Activated CD4-positive, alpha-beta memory T cell treated with anti-CD3 and anti-CD28 coated beads for 36 hours (primary cell): ENCODE measurements around the gene ZNF254. TPM values are rescaled to one million over a fixed set of nuclear protein-coding genes. Genes with fewer than 3 reads are reported as not detected.

Experiments
- CTCF ChIA-PET: fragments of 350-600 bp; sonication (Branson Sonifier 250); formaldehyde crosslinking; loops from one replicate; lab custom pipeline; 2021; ENCODE audit warnings: antibody characterized with exemption, inconsistent platforms; lab: Charles Lee
- POLR2A ChIA-PET: fragments of 350-600 bp; sonication (Branson Sonifier 250); formaldehyde crosslinking; loops from one replicate; lab custom pipeline; 2021; ENCODE audit warnings: antibody characterized with exemption; lab: Charles Lee
- DNase-seq: peaks from one replicate; pipeline ENCODE4 v3.0.0-alpha.2; 2020
- H3K27ac Mint-ChIP-seq: one replicate; pipeline ENCODE4 v1.8.0; 2021; ENCODE audit warnings: mixed read lengths
- H3K27me3 Mint-ChIP-seq: one replicate; pipeline ENCODE4 v1.8.0; 2021; ENCODE audit warnings: mixed read lengths
- H3K36me3 Mint-ChIP-seq: one replicate; pipeline ENCODE4 v1.8.0; 2021; ENCODE audit warnings: mixed read lengths
- H3K4me1 Mint-ChIP-seq: one replicate; pipeline ENCODE4 v1.8.0; 2021; ENCODE audit warnings: low read depth, mixed read lengths
- H3K4me3 Mint-ChIP-seq: one replicate; pipeline ENCODE4 v1.8.0; 2021; ENCODE audit warnings: mild to moderate bottlenecking, mixed read lengths
- H3K9me3 Mint-ChIP-seq: one replicate; pipeline ENCODE4 v1.8.0; 2021; ENCODE audit warnings: mixed read lengths
- intact Hi-C: fragments of 100-400 bp; cut with micrococcal nuclease; formaldehyde crosslinking; loops from one replicate; pipeline ENCODE4 v1.15.1; 2023
- total RNA-seq, 2 experiments: library from RNA; stranded (reverse); gene quantifications; one replicate each; pipeline ENCODE4 v1.2.3, GENCODE V29; 2021

The ZNF254 gene
- total RNA-seq, 2 experiments from 2014 or later, result 6.7 to 7.7 TPM

DNA sequence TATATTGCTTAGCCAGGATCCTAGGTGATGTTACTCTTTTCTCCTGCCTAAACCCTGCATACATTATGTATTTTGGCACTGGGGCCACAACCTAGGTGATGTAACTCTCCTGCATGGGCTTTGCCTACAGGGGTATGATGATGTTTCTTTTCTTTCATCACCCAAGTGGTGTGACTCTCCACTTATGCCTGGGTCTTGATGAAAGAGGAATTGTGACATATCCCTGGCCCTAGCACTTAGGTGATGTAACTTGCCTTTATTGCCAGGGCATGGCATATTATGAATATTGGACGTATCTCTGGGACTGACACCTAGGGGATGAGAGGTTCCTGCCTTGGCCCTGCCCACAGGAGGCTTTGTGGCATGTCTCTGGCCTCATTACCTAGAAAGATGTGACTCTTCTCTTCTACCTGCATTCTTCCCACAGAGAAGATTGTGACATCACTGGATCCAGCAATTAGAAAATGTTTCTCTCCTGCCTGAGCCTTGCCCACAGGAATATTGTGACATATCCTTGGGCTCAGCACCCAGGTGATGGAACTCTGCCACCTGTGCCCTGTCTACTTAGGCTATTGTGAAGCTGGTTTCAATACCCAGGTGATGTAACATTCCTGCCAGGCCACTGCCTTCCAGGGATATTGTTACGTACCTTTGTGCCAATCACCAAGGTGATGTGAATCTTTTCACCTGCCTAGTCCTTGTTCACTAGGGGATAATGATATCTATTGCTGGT is 27.3 kb upstream of the ZNF254 start:
- no peak overlapping the region for H3K27ac Mint-ChIP-seq

GRCh38 chr19:24060687-24061356 is 26.2 kb upstream of the ZNF254 start:
- ChIA-PET CTCF (no interaction called here), POLR2A (no interaction called here)
- H3K27me3 Mint-ChIP-seq, result no peaks in the 10 kb centered on the region
- no peak for DNase-seq
- H3K4me3 Mint-ChIP-seq, result no peak overlapping the region
- H3K9me3 Mint-ChIP-seq, result no peaks in the 10 kb centered on the region
- H3K4me1 Mint-ChIP-seq, result peaks cover 12% of the 10 kb centered on the region
- intact Hi-C loops, result loop anchor here (2.0 kb wide), 1 partner anchor 290 kb away; no protein-coding TSS in a partner anchor
- H3K36me3 Mint-ChIP-seq, result peaks cover 29% of the 10 kb centered on the region
- H3K27ac Mint-ChIP-seq, result no peak overlapping the region

More for the DNA sequence above, 27.3 kb upstream of the ZNF254 start:
- no peaks in the 10 kb centered on the region for H3K9me3 Mint-ChIP-seq
- no peak overlapping the region for H3K4me3 Mint-ChIP-seq
- intact Hi-C loops, result loop anchor here (2.0 kb wide), 1 partner anchor 289 kb away; no protein-coding TSS in a partner anchor
- POLR2A ChIA-PET, result no interaction called here
- peaks cover 27% of the 10 kb centered on the region for H3K36me3 Mint-ChIP-seq
- no peak for DNase-seq
- no peaks in the 10 kb centered on the region for H3K27me3 Mint-ChIP-seq
- CTCF ChIA-PET, result no interaction called here
- peaks cover 16% of the 10 kb centered on the region for H3K4me1 Mint-ChIP-seq

DNA sequence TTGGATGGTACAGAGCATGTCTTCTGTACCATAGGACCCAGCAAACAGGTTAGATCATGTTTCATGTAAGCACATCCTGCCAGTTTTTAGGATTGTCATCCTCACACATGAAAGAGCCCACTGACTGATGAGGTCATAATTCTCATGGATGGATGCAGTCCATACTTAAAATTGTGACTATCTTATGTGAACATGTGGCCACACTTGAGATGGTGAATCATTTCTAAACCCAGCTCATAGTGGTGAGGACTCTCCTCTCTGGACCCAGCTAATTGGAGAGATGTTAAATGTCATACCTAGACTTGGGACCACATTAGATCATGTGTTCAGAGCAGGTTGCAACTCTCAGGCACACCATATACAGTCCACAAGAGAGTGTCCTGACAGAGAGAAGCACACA is 24.8 kb upstream of the ZNF254 start:
- peaks cover 8% of the 10 kb centered on the region for H3K4me1 Mint-ChIP-seq
- POLR2A ChIA-PET, result no interaction called here
- CTCF ChIA-PET, result no interaction called here
- peaks cover 28% of the 10 kb centered on the region for H3K36me3 Mint-ChIP-seq
- intact Hi-C loops, result loop anchor here (1.0 kb wide), 1 partner anchor 8 kb away; no protein-coding TSS in a partner anchor
- H3K27me3 Mint-ChIP-seq, result no peaks in the 10 kb centered on the region
- no peaks in the 10 kb centered on the region for H3K9me3 Mint-ChIP-seq
- H3K27ac Mint-ChIP-seq, result no peak overlapping the region
- H3K4me3 Mint-ChIP-seq, result no peak overlapping the region
- DNase-seq, result no peak

DNA sequence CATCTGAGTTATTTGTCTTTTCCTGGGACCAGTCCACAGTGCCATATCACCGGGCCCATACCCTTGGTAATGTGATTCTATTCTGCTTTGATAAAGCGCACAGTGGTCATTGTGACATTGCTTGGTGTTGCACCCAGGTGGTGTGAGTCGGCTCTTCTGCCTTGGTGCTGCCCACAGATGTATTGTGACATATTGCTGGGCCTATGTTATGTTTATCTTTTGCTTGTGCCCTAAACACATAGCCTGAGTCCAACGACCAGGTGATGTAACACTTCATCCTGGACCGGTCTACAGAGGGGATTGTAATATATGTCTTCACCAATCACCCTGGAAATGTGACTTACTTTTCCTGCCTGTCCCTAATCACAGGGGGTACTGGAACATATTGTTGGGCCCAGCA is 23.7 kb upstream of the ZNF254 start:
- ChIA-PET POLR2A (no interaction called here), CTCF (no interaction called here)
- H3K9me3 Mint-ChIP-seq, result no peaks in the 10 kb centered on the region
- no peak overlapping the region for H3K27ac Mint-ChIP-seq
- peaks cover 34% of the 10 kb centered on the region for H3K36me3 Mint-ChIP-seq
- intact Hi-C loops, result no loop called here
- no peaks in the 10 kb centered on the region for H3K27me3 Mint-ChIP-seq
- H3K4me3 Mint-ChIP-seq, result no peak overlapping the region
- DNase-seq, result no peak
- peaks cover 8% of the 10 kb centered on the region for H3K4me1 Mint-ChIP-seq

DNA sequence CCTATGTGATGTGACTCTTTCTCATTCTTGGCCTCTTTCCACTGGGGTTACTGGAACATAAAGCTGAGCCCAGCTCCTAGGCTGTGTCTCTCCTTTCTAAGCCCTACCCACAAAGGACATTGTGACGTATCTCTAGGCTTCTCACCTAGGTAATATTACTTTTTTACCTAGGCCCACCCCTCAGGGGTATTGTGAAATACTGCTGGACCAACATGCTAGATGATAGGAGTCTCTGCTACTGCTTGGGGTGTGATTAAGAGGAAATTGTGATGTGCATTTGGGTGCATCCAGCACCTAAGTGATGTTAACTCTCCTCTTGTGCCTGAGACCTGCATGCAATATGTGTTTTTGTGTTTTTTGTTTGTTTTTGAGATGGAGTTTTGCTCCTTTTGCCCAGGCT is 22.8 kb upstream of the ZNF254 start:
- intact Hi-C loops, result no loop called here
- H3K27me3 Mint-ChIP-seq, result no peaks in the 10 kb centered on the region
- DNase-seq, result no peak
- POLR2A ChIA-PET, result no interaction called here
- no peaks in the 10 kb centered on the region for H3K9me3 Mint-ChIP-seq
- CTCF ChIA-PET, result no interaction called here
- peaks cover 8% of the 10 kb centered on the region for H3K4me1 Mint-ChIP-seq
- H3K36me3 Mint-ChIP-seq, result peaks cover 34% of the 10 kb centered on the region
- no peak overlapping the region for H3K27ac Mint-ChIP-seq
- no peak overlapping the region for H3K4me3 Mint-ChIP-seq

GRCh38 chr19:24065243-24065642 is 21.7 kb upstream of the ZNF254 start:
- DNase-seq, result no peak
- H3K4me1 Mint-ChIP-seq, result peaks cover 12% of the 10 kb centered on the region
- CTCF ChIA-PET, result no interaction called here
- no peaks in the 10 kb centered on the region for H3K9me3 Mint-ChIP-seq
- POLR2A ChIA-PET, result no interaction called here
- H3K4me3 Mint-ChIP-seq, result no peak overlapping the region
- no peak overlapping the region for H3K27ac Mint-ChIP-seq
- peaks cover 34% of the 10 kb centered on the region for H3K36me3 Mint-ChIP-seq
- intact Hi-C loops, result no loop called here
- no peaks in the 10 kb centered on the region for H3K27me3 Mint-ChIP-seq

DNA sequence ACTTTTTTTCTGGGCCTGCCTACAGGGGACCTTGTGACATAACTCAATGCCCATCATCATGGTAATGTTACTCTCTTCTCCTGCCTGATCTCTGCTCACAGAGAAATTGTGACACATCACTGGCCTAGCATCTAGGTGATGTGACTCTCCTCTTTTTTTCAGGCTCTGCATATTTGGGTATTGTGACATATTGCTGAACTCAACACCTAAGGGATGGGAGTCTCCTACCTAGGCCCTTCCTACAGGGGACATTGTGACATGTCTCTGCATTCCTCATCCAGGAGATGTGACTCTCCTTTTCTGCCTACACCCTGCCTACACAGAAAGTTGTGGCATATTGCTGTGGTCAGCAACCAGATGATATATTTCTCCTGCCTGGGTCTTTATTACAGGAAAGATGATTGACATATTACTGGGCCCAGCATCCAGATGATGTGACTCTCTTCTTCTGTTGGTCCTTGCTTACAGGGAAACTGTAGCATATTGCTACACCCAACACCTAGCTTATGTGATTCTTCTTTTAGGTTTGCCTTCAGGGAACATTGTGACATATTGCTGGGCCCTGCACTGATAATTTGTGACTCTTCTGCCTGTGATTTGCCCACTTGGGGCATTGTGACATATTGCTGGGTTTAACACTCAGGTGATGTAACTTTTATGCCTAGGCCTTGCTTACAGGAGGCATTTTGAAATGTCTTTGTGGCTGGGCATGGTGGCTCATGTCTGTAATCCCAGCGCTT is 21.0 kb upstream of the ZNF254 start:
- Mint-ChIP-seq H3K27ac (no peak overlapping the region), H3K4me1 (peaks cover 9% of the 10 kb centered on the region), H3K9me3 (no peaks in the 10 kb centered on the region), H3K27me3 (no peaks in the 10 kb centered on the region), H3K4me3 (no peak overlapping the region), H3K36me3 (peaks cover 34% of the 10 kb centered on the region)
- intact Hi-C loops, result no loop called here
- DNase-seq, result no peak
- ChIA-PET CTCF (no interaction called here), POLR2A (no interaction called here)

DNA sequence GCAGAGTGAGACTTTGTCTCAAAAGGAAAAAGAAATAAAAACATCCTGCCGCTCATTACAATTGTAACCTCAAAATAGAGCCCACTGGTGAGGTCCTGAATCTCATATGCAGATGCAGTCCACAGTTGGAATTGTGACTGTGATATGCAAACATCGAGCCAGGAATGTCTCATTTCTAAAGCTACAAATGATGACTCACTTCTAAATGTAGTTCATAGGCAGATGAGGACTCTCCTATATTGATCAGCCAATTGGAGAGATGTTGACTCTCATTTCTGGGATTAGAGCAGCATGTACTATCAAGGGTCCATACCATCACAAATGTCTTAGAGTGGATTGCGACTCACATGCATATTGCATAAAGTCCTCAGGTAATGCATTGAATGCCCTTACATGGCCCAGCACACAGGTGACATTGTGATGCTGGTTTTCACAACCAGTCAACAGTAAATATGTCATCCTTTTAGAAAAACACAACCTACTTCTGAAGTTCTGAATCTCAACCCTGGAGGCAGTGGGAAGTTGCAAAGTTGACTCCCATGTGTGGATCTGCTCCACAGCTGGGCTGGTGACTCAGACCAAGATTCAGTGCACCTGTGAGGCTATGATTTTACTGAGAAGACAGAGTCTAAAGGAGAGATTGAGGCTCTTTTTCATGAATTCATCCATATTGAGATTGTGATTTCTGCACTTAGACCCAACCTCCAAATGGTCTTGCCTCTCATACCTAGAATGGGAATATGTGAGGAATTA is 16.9 kb upstream of the ZNF254 start:
- Mint-ChIP-seq H3K4me1 (peaks cover 15% of the 10 kb centered on the region), H3K27me3 (no peaks in the 10 kb centered on the region), H3K27ac (no peak overlapping the region), H3K36me3 (peaks cover 56% of the 10 kb centered on the region), H3K9me3 (peaks cover 3% of the 10 kb centered on the region), H3K4me3 (no peak overlapping the region)
- intact Hi-C loops, result loop anchor here (2.0 kb wide), 1 partner anchor 15 kb away; no protein-coding TSS in a partner anchor
- POLR2A ChIA-PET, result no interaction called here
- CTCF ChIA-PET, result no interaction called here
- no peak for DNase-seq

DNA sequence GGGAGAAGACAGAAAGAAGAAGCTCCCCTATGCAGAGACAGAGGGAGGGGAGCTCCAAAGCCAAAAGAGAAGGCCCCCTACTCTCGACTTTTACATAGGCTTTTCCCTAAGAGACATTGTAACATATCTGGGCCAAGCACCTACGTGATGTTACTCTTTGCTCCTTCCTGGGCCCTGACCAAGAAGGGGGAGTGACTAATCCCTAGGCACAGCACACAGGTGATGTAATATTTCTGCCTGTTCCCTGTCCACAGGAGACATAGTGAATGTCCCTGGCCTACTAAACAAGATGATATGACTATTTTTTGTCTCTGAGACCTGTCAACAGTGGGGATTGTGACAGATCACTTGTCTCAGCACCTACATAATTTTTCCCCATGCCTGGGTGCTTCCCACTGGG is 15.9 kb upstream of the ZNF254 start:
- Mint-ChIP-seq H3K27ac (no peak overlapping the region), H3K36me3 (peaks cover 61% of the 10 kb centered on the region), H3K27me3 (no peaks in the 10 kb centered on the region), H3K4me1 (peaks cover 15% of the 10 kb centered on the region), H3K4me3 (no peak overlapping the region), H3K9me3 (peaks cover 9% of the 10 kb centered on the region)
- POLR2A ChIA-PET, result no interaction called here
- intact Hi-C loops, result loop anchor here (2.0 kb wide), 1 partner anchor 16 kb away; no protein-coding TSS in a partner anchor
- CTCF ChIA-PET, result no interaction called here
- no peak for DNase-seq

- H3K36me3 Mint-ChIP-seq, result peaks cover 59% of the 10 kb centered on the region
- intact Hi-C loops, result no loop called here
Measured at GRCh38 chr19:24072720-24073119, 14.3 kb upstream of the ZNF254 start.

GRCh38 chr19:24073807-24074206 is 13.2 kb upstream of the ZNF254 start:
- DNase-seq, result no peak
- CTCF ChIA-PET, result no interaction called here
- no peaks in the 10 kb centered on the region for H3K27me3 Mint-ChIP-seq
- peaks cover 15% of the 10 kb centered on the region for H3K4me1 Mint-ChIP-seq
- H3K9me3 Mint-ChIP-seq, result peaks cover 9% of the 10 kb centered on the region
- intact Hi-C loops, result no loop called here
- peaks cover 51% of the 10 kb centered on the region for H3K36me3 Mint-ChIP-seq
- no peak overlapping the region for H3K27ac Mint-ChIP-seq
- no peak overlapping the region for H3K4me3 Mint-ChIP-seq
- POLR2A ChIA-PET, result no interaction called here

More at GRCh38 chr19:24072720-24073119, 14.3 kb upstream of the ZNF254 start:
- DNase-seq, result no peak
- peaks cover 15% of the 10 kb centered on the region for H3K4me1 Mint-ChIP-seq
- no peak overlapping the region for H3K27ac Mint-ChIP-seq
- ChIA-PET CTCF (no interaction called here), POLR2A (no interaction called here)
- H3K9me3 Mint-ChIP-seq, result peaks cover 9% of the 10 kb centered on the region
- no peak overlapping the region for H3K4me3 Mint-ChIP-seq
- H3K27me3 Mint-ChIP-seq, result no peaks in the 10 kb centered on the region
